ENCODE data around the gene PIN4. TPM values are rescaled to one million over a fixed set of nuclear protein-coding genes. Genes with fewer than 3 reads are reported as not detected.

Gene PIN4
- total RNA-seq, 1 donor: 13.8 TPM

DNA sequence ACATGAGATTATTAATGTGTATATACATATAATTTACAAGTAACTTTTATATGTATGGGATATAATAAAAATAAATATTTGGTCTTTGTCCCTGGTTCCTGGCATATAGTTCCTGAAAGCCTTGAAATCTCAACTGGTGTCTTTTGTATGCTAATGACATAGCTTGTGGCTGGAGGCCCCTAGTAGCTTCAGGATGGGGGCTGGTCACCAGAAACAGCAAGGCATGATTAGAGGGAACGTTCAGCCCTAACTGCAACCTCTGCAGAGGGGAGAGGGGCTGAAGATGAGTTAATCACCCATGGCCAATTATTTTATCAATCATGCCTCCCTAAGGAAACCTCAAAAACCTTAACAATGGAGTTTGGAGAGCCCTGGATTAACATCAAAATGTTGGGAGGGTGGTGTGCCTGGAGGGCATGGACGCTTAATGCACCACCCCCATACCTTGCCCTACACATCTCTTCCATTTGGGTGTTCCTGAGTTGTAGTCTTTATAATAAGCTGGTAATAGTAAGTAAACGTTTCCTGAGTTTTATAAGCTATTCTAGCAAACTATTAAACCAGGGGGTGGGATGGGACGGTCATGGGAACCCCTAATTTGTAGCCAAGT lies 21.3 kb downstream of the PIN4 start:
- no peak overlapping the region for H3K4me3 ChIP-seq (ENCODE audit: insufficient read depth, low read length)
- DNase-seq (ENCODE audit: insufficient read length, low spot score, missing footprints): no peak
- H3K36me3 ChIP-seq (ENCODE audit: insufficient read depth, low read length): peaks cover 4% of the 10 kb centered on the region
- H4K20me1 ChIP-seq (ENCODE audit: insufficient read depth, low read length): no peaks in the 10 kb centered on the region
- peaks cover 18% of the 10 kb centered on the region for H3K27me3 ChIP-seq (ENCODE audit: insufficient read depth, low read length)
- H2AFZ ChIP-seq (ENCODE audit: low read length): no peak overlapping the region
- no peak overlapping the region for H3K4me2 ChIP-seq (ENCODE audit: insufficient read depth, low read length)
- H3K4me1 ChIP-seq (ENCODE audit: insufficient read depth, low read length): peaks cover 13% of the 10 kb centered on the region
- peaks cover 6% of the 10 kb centered on the region for H3K79me2 ChIP-seq (ENCODE audit: insufficient read depth, low read length)
- TF ChIP-seq, protein P1, sequence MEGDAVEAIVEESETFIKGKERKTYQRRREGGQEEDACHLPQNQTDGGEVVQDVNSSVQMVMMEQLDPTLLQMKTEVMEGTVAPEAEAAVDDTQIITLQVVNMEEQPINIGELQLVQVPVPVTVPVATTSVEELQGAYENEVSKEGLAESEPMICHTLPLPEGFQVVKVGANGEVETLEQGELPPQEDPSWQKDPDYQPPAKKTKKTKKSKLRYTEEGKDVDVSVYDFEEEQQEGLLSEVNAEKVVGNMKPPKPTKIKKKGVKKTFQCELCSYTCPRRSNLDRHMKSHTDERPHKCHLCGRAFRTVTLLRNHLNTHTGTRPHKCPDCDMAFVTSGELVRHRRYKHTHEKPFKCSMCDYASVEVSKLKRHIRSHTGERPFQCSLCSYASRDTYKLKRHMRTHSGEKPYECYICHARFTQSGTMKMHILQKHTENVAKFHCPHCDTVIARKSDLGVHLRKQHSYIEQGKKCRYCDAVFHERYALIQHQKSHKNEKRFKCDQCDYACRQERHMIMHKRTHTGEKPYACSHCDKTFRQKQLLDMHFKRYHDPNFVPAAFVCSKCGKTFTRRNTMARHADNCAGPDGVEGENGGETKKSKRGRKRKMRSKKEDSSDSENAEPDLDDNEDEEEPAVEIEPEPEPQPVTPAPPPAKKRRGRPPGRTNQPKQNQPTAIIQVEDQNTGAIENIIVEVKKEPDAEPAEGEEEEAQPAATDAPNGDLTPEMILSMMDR (IDR thresholded peaks at IDR 0.05; ENCODE audit: extremely low read depth, low read depth, low read length): no peak
- peak overlapping the region; percentile 92 for H3K27ac ChIP-seq (ENCODE audit: low read depth, low read length)
- no peaks in the 10 kb centered on the region for H3K9me3 ChIP-seq (ENCODE audit: low read depth, low read length)

DNA sequence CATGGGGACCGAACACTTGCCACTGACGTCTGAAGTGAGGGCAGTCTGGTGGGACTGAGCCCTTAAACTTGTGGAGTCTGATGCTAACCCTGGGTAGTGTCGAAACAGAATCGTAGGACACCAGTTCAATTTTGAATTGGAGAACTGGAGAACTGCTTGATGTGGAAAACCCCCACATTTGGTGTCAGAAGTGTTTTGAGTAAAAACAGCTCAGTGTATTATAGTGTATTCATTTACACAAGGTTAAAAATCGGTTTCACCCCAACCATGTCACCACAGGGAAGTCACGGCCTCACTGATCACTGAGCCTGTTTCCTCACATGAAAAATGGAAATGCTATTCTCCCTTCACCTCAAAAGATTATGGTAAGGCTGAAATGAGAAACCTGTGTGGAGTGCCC lies 21.9 kb downstream of the PIN4 start:
- Histone ChIP-seq H3K27me3 (ENCODE audit: insufficient read depth, low read length) (peaks cover 17% of the 10 kb centered on the region), H3K27ac (ENCODE audit: low read depth, low read length) (no peak overlapping the region), H3K4me2 (ENCODE audit: insufficient read depth, low read length) (no peak overlapping the region), H2AFZ (ENCODE audit: low read length) (no peak overlapping the region), H4K20me1 (ENCODE audit: insufficient read depth, low read length) (no peaks in the 10 kb centered on the region), H3K4me3 (ENCODE audit: insufficient read depth, low read length) (no peak overlapping the region), H3K4me1 (ENCODE audit: insufficient read depth, low read length) (peaks cover 17% of the 10 kb centered on the region), H3K36me3 (ENCODE audit: insufficient read depth, low read length) (peaks cover 3% of the 10 kb centered on the region), H3K79me2 (ENCODE audit: insufficient read depth, low read length) (peaks cover 6% of the 10 kb centered on the region), H3K9me3 (ENCODE audit: low read depth, low read length) (no peaks in the 10 kb centered on the region)
- DNase-seq (ENCODE audit: insufficient read length, low spot score, missing footprints): no peak
- TF ChIP-seq, protein P1 (IDR thresholded peaks at IDR 0.05; ENCODE audit: extremely low read depth, low read depth, low read length): no peak

DNA sequence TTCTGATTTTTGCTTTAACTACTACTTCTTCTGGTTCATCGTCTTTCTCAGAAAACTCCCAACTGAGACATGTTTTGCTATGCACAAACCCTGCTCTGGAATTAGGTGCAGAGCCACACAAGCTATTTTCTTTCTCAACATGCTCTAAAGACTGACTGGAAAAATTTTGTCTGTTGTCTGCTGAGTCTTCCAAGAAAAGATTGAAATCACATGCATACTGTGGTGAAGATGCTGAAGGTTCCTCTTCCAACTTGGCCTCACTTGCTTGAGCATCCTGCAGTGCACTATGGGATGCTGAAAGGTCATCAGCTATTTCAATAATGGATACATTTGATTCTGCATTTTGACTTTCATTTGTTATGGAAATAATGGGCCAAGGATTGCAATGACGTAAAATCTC lies 24.1 kb downstream of the PIN4 start:
- Histone ChIP-seq H3K4me3 (ENCODE audit: insufficient read depth, low read length) (no peak overlapping the region), H3K79me2 (ENCODE audit: insufficient read depth, low read length) (peaks cover 13% of the 10 kb centered on the region), H3K4me2 (ENCODE audit: insufficient read depth, low read length) (no peak overlapping the region), H3K27me3 (ENCODE audit: insufficient read depth, low read length) (peaks cover 13% of the 10 kb centered on the region), H2AFZ (ENCODE audit: low read length) (no peak overlapping the region), H3K36me3 (ENCODE audit: insufficient read depth, low read length) (no peaks in the 10 kb centered on the region), H3K27ac (ENCODE audit: low read depth, low read length) (no peak overlapping the region), H4K20me1 (ENCODE audit: insufficient read depth, low read length) (no peaks in the 10 kb centered on the region), H3K9me3 (ENCODE audit: low read depth, low read length) (no peaks in the 10 kb centered on the region), H3K4me1 (ENCODE audit: insufficient read depth, low read length) (peaks cover 17% of the 10 kb centered on the region)
- no peak for DNase-seq (ENCODE audit: insufficient read length, low spot score, missing footprints)
- TF ChIP-seq, protein P1 (IDR thresholded peaks at IDR 0.05; ENCODE audit: extremely low read depth, low read depth, low read length): no peak

DNA sequence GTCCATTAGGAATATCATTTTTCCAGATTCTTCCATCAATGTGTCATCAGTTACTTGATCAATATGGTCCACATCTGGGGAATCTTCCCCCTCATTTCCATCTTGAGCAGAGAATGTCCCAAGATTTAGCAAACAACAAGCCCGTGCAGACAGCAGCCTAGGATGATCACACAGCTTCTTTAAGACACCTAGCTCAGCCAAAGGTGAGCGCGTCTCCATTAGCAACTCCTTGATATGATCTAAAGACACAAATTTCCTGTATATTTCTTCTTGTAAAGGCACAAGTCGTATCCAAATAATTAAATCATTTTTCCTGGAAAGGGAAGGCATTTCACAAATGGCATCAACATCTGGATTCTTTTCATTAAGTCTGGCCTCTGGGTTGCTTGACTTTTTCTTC lies 25.8 kb downstream of the PIN4 start:
- Histone ChIP-seq H3K4me2 (ENCODE audit: insufficient read depth, low read length) (no peak overlapping the region), H4K20me1 (ENCODE audit: insufficient read depth, low read length) (no peaks in the 10 kb centered on the region), H2AFZ (ENCODE audit: low read length) (no peak overlapping the region), H3K9me3 (ENCODE audit: low read depth, low read length) (no peaks in the 10 kb centered on the region), H3K27me3 (ENCODE audit: insufficient read depth, low read length) (peaks cover 11% of the 10 kb centered on the region), H3K4me1 (ENCODE audit: insufficient read depth, low read length) (peaks cover 8% of the 10 kb centered on the region), H3K4me3 (ENCODE audit: insufficient read depth, low read length) (no peak overlapping the region), H3K36me3 (ENCODE audit: insufficient read depth, low read length) (no peaks in the 10 kb centered on the region), H3K27ac (ENCODE audit: low read depth, low read length) (no peak overlapping the region), H3K79me2 (ENCODE audit: insufficient read depth, low read length) (peaks cover 13% of the 10 kb centered on the region)
- TF ChIP-seq, protein P1 (IDR thresholded peaks at IDR 0.05; ENCODE audit: extremely low read depth, low read depth, low read length): no peak
- DNase-seq (ENCODE audit: insufficient read length, low spot score, missing footprints): no peak

All from osteoblast (primary cell).